Activated CD4-positive, alpha-beta T cell treated with anti-CD3 and anti-CD28 coated beads, Interleukin-2, amount 10 ng/mL, durations not matched to agents 7 days and 5 days (primary cell): ENCODE data around the gene FDXACB1. TPM values are rescaled to one million over a fixed set of nuclear protein-coding genes. Genes with fewer than 3 reads are reported as not detected.

Source experiments
- CTCF ChIA-PET: fragments of 350-600 bp; sonication (Branson Sonifier 250); formaldehyde crosslinking; loops from one replicate; lab custom pipeline; 2021; ENCODE audit warnings: antibody characterized with exemption; lab: Charles Lee
- POLR2A ChIA-PET: fragments of 350-600 bp; sonication (Branson Sonifier 250); formaldehyde crosslinking; loops from one replicate; lab custom pipeline; 2021; ENCODE audit warnings: antibody characterized with exemption; lab: Charles Lee
- DNase-seq: peaks from one replicate; pipeline ENCODE4 v3.0.0-alpha.2; 2020
- H3K27ac Mint-ChIP-seq: one replicate; pipeline ENCODE4 v1.8.0; 2021; ENCODE audit warnings: mild to moderate bottlenecking, moderate library complexity, mixed read lengths
- H3K27me3 Mint-ChIP-seq: one replicate; pipeline ENCODE4 v1.8.0; 2021; ENCODE audit warnings: mixed read lengths
- H3K36me3 Mint-ChIP-seq: one replicate; pipeline ENCODE4 v1.8.0; 2021; ENCODE audit warnings: low read depth, mixed read lengths
- H3K4me1 Mint-ChIP-seq: one replicate; pipeline ENCODE4 v1.8.0; 2021; ENCODE audit warnings: mixed read lengths
- H3K4me3 Mint-ChIP-seq: one replicate; pipeline ENCODE4 v1.8.0; 2021; ENCODE audit warnings: mild to moderate bottlenecking, moderate library complexity, mixed read lengths
- H3K9me3 Mint-ChIP-seq: one replicate; pipeline ENCODE4 v1.8.0; 2021; ENCODE audit warnings: mixed read lengths
- total RNA-seq, 2 experiments: library from RNA; stranded (reverse); gene quantifications; one replicate each; pipeline ENCODE4 v1.2.3, GENCODE V29; 2021

The FDXACB1 gene
- total RNA-seq, 2 experiments from 2014 or later = 4.2 to 5.1 TPM

DNA sequence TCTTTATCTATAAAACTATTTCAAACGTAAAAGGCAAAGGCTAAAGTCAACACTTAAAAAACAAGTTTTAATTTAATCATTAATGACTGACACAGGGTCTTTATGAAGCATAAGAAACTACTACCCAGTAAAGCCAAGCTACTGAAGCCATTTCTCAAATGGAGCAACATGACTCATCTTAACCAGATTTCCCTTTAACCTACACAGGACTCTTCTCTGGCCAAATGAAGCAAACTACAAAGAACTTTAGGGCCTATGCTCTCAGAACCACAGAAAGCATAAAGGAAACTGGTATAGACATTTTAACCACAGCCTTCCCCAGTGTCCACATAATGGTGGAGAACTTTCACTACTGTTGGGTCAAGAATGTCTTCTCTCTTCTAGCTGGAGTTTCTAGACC, 42.2 kb downstream of the FDXACB1 start:
- Mint-ChIP-seq H3K9me3 (no peaks in the 10 kb centered on the region), H3K27me3 (no peaks in the 10 kb centered on the region), H3K4me1 (peaks cover 15% of the 10 kb centered on the region), H3K36me3 (peaks cover 20% of the 10 kb centered on the region), H3K27ac (peak overlapping the region; percentile 61), H3K4me3 (no peak overlapping the region)
- ChIA-PET POLR2A (no interaction called here), CTCF (no interaction called here)
- DNase-seq = no peak

DNA sequence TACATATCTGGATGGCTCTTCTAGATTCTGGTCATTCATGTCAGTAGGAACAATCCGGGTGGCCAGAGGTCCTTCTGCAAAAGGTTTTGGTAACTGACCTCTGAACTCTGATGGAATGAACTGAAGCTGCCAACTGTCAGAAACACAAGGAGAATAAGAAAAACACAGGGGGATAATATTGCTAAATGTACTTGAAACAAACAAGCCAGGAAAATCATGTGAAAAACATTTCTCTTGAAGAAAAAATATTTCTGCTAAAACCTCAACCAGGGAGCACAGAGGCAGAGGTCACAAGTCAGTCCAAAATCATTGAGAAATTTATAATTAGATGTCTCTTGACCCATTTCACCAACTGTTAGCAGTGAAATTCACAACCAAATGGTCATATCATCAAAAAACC, 42.8 kb downstream of the FDXACB1 start:
- no peaks in the 10 kb centered on the region for H3K27me3 Mint-ChIP-seq
- POLR2A ChIA-PET = no interaction called here
- H3K9me3 Mint-ChIP-seq = no peaks in the 10 kb centered on the region
- peaks cover 19% of the 10 kb centered on the region for H3K36me3 Mint-ChIP-seq
- no peak overlapping the region for H3K27ac Mint-ChIP-seq
- no peak for DNase-seq
- no peak overlapping the region for H3K4me3 Mint-ChIP-seq
- CTCF ChIA-PET = no interaction called here
- H3K4me1 Mint-ChIP-seq = peaks cover 12% of the 10 kb centered on the region

DNA sequence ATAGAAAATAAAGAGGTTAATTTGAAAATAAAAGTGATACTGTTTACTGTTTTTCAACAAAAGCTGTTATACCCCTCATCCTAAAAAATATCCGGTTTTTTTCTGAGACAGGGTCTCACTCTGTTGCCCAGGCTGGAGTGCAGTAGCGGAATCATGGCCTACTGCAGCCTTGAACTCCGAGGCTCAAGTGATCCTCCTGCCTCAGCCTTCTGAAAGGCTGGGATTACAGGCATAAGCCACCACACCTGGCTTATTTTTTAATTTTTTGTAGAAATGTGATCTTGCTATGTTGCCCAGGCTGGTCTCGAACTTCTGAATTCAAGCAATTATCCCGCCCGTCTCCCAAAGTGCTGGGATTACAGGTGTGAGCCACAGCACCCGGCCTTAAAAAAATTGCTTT, 43.3 kb downstream of the FDXACB1 start:
- Mint-ChIP-seq H3K4me1 (peaks cover 10% of the 10 kb centered on the region), H3K9me3 (no peaks in the 10 kb centered on the region), H3K27ac (no peak overlapping the region), H3K27me3 (no peaks in the 10 kb centered on the region), H3K36me3 (peaks cover 17% of the 10 kb centered on the region), H3K4me3 (no peak overlapping the region)
- no peak for DNase-seq
- ChIA-PET POLR2A (no interaction called here), CTCF (interaction anchor here (0.9 to 2.7 kb wide), 2 partner anchors 7 to 12 kb away, joined by 3 to 10 read pairs; no protein-coding TSS in a partner anchor)

DNA sequence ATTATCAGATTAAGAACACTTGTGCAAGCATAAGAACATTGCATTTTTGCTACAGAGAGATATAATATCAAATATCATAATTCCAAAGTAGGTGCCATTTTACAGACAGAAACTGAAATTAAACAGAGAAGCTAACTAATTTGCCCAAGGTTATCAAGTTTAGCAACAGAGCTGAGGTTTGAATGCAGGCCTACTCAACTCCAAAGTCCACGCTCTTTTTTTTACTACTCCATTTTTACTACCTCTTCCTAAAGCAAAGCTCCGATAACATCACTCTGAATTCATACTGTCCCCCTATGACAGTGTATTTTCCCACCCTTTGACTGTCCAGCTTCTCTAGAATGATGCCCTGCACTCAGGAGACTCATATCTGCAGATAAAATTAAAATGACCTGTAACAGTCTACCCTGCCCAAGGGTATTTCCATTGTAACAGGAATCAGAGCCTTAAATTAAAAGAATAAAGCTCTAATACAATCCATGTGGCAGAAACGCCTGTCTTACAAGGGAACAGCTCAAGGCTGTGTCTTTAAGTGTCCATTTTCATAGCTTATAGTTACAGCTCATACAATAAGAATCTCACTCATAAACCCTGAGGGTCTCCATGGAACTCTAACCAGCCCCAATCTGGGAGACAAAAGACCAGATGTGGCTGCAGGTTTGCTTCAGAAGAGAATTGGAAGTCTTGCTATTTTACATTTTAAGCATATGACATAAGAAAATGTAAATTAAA, 44.4 kb downstream of the FDXACB1 start:
- Mint-ChIP-seq H3K36me3 (peaks cover 19% of the 10 kb centered on the region), H3K27me3 (no peaks in the 10 kb centered on the region), H3K4me3 (no peak overlapping the region), H3K9me3 (no peaks in the 10 kb centered on the region), H3K4me1 (peaks cover 13% of the 10 kb centered on the region), H3K27ac (no peak overlapping the region)
- CTCF ChIA-PET = interaction anchor here (0.7 to 2.7 kb wide), 3 partner anchors 8 to 283 kb away, joined by 3 to 10 read pairs (median 3); no protein-coding TSS in a partner anchor
- DNase-seq = no peak
- POLR2A ChIA-PET = no interaction called here

DNA sequence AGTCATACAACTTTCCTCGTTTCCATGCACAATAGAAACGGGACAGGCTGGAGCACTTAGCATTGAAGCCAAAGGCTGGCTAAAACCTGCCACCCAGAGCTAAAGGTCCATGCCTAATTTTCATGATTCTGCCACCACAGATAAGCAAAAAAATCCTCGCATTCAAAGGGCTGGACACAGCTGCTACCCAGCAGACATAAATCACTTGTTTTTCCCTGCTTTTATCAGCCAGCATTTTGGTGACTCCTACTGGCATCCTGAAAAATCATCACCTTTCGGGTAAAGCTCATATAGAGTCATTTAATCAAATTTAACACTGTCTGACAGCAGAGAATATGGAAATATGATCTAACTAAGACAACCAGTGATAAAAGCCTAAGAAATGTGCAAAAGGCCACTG, 45.4 kb downstream of the FDXACB1 start:
- ChIA-PET CTCF (interaction anchor here (1.0 to 2.7 kb wide), 2 partner anchors 9 to 229 kb away, joined by 3 to 10 read pairs; no protein-coding TSS in a partner anchor), POLR2A (interaction anchor here (0.6 kb wide), 1 partner anchor 17 kb away, joined by 3 read pairs; no protein-coding TSS in a partner anchor)
- H3K27ac Mint-ChIP-seq = no peak overlapping the region
- no peaks in the 10 kb centered on the region for H3K27me3 Mint-ChIP-seq
- no peak for DNase-seq
- H3K9me3 Mint-ChIP-seq = no peaks in the 10 kb centered on the region
- peaks cover 17% of the 10 kb centered on the region for H3K4me1 Mint-ChIP-seq
- H3K4me3 Mint-ChIP-seq = no peak overlapping the region
- peaks cover 19% of the 10 kb centered on the region for H3K36me3 Mint-ChIP-seq

DNA sequence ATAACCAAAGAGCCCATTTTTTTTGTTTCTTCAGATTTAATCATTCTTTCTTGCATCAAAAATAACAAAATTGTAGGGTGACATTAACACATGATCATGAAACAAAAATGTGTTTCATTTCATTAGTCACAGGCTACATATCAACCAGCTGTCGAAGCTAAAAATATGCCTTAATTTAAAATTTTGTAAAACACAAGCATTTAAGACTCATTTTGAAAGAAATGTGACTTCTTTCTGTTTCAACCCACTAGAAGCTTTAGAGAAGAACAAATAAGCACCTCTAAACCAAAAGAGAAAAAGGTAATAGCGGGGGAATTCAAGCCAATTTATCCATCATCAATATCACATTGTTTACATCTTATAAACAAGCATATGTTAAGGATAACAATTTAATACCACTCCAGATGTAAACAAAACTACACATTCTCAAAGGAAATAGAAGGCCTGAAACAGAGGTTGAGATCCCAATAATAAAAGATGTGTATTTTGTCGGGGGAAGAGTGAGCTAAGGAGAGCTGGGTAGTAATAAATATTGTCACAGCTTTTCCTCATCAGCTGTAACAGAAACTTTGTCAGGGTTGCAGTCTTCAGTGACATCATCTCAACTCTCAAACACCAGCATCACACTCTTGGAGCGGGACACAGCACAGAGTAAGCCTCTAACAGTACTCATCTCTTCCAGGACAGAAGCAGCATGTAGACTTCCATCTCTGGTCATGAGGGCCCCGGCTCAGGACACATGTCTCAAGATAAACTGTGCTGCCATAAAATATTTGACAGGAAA, 49.6 kb downstream of the FDXACB1 start:
- DNase-seq = no peak
- H3K27ac Mint-ChIP-seq = no peak overlapping the region
- H3K36me3 Mint-ChIP-seq = peaks cover 8% of the 10 kb centered on the region
- ChIA-PET CTCF (interaction anchor here (1.4 kb wide), 1 partner anchor 52 kb away, joined by 3 read pairs; no protein-coding TSS in a partner anchor), POLR2A (no interaction called here)
- no peak overlapping the region for H3K4me3 Mint-ChIP-seq
- H3K27me3 Mint-ChIP-seq = no peaks in the 10 kb centered on the region
- H3K9me3 Mint-ChIP-seq = no peaks in the 10 kb centered on the region
- H3K4me1 Mint-ChIP-seq = peaks cover 7% of the 10 kb centered on the region

DNA sequence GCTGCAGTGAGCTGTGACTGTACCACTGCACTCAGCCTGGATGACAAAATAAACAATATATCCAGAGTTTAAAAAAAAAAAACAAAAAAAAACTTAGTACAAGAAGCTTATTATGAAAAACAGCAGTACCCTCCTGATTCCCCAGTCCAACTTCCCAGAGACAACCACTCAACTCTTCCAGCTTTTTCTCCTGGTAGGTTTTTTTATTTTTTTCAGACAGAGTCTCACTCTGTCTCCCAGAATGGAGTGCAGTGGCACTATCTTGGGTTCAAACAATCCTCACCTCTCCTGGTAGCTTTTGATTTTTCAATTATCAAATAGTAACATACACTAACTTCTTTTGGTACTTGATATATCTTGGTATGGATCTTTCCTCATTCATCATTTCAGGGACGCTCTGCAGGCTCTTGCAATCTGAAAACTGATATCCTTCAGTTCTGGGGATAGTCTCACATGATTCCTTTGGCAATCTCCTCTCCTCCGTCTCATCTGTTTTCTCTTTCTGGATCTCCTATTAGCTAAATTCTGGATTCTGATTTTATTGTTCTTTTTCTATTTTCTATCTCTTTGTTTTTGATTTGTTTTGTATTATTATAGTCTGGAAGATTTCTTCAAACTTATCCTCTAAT, 52.5 kb downstream of the FDXACB1 start:
- POLR2A ChIA-PET = no interaction called here

More for the DNA sequence above, 52.5 kb downstream of the FDXACB1 start:
- Mint-ChIP-seq H3K4me3 (no peak overlapping the region), H3K9me3 (no peaks in the 10 kb centered on the region), H3K27ac (no peak overlapping the region), H3K36me3 (peaks cover 10% of the 10 kb centered on the region), H3K4me1 (peaks cover 7% of the 10 kb centered on the region), H3K27me3 (no peaks in the 10 kb centered on the region)
- no peak for DNase-seq
- CTCF ChIA-PET = interaction anchor here (0.6 to 1.0 kb wide), 2 partner anchors 15 to 1050 kb away, joined by 3 read pairs; no protein-coding TSS in a partner anchor

Other genes starting within 250 kb of the FDXACB1 start
- gene PPP2R1B, start 112.8 kb downstream of the FDXACB1 start, total RNA-seq = 10 to 100 TPM; 44.7 to 50.2 TPM
- gene ALG9, start 7.6 kb downstream of the FDXACB1 start, total RNA-seq = 10 to 100 TPM; 22.9 to 31.7 TPM
- 10 to 100 TPM; 18.3 to 26.5 TPM for gene CFAP68, start 376 bp upstream of the FDXACB1 start, total RNA-seq
- gene CRYAB, start 32.6 kb upstream of the FDXACB1 start, total RNA-seq = not detected
- gene HSPB2, start 33.6 kb upstream of the FDXACB1 start, total RNA-seq = not detected
- gene C11orf52, start 39.7 kb upstream of the FDXACB1 start, total RNA-seq = under 1 TPM in 1 of 2 experiments, not detected in 1; 0.27 TPM
- 1 to 10 TPM; 3.1 to 4.1 TPM for gene DIXDC1, start 58.2 kb upstream of the FDXACB1 start, total RNA-seq
- gene DLAT, start 146.2 kb upstream of the FDXACB1 start, total RNA-seq = 10 to 100 TPM; 27.7 to 31.6 TPM
- under 1 TPM in 1 of 2 experiments, not detected in 1; 0.27 TPM for gene PIH1D2, start 194.9 kb upstream of the FDXACB1 start, total RNA-seq
- gene NKAPD1, start 195.1 kb upstream of the FDXACB1 start, total RNA-seq = 10 to 100 TPM; 25.3 to 25.6 TPM
- gene TIMM8B, start 207.6 kb upstream of the FDXACB1 start, total RNA-seq = 10 to 100 TPM; 46.4 to 51.4 TPM
- 10 to 100 TPM; 87.6 to 97.1 TPM for gene SDHD, start 207.7 kb upstream of the FDXACB1 start, total RNA-seq